Psoas muscle (tissue), 8 donors: Measurements from ENCODE around the gene DPEP1. TPM values are rescaled to one million over a fixed set of nuclear protein-coding genes. Genes with fewer than 3 reads are reported as not detected.

Source experiments
- ATAC-seq, 4 donors: fragments of 200-7000 bp; cut with Tn5 transposase; one replicate each; pipeline ENCODE4 v1.9.1; 2020; ENCODE audit warnings: moderate library complexity in 3 of 4, mild to moderate bottlenecking in 2 of 4
- DNase-seq, 2 donors: peaks; one replicate each; pipeline ENCODE4 v3.0.0-alpha.2; 2020
- H3K27ac ChIP-seq: fragments of 200-600 bp; one replicate; pipeline ENCODE4 v1.8.0; 2022
- H3K27me3 ChIP-seq, 3 donors: fragments of 200-600 bp in 1 of 3; one replicate each; pipeline versions ENCODE4 v1.6.1 to v1.8.0; 2013 to 2022; ENCODE audit warnings: low read length in 2 of 3, mild to moderate bottlenecking in 2 of 3, moderate library complexity in 1 of 3; ENCODE audit not compliant: insufficient read depth in 3 of 3
- H3K36me3 ChIP-seq, 2 donors: fragments of 200-600 bp in 1 of 2; one replicate each; pipeline versions ENCODE4 v1.6.1 to v1.8.0; 2013 to 2022; ENCODE audit warnings: low read depth in 1 of 2, mild to moderate bottlenecking in 1 of 2, moderate library complexity in 1 of 2; ENCODE audit not compliant: insufficient read depth in 1 of 2
- H3K4me1 ChIP-seq: fragments of 200-600 bp; one replicate; pipeline ENCODE4 v1.8.0; 2022
- H3K4me3 ChIP-seq: fragments of 200-600 bp; one replicate; pipeline ENCODE4 v1.8.0; 2022; ENCODE audit warnings: mild to moderate bottlenecking
- H3K9me3 ChIP-seq: fragments of 200-600 bp; one replicate; pipeline ENCODE4 v1.8.0; 2022
- CTCF ChIP-seq: fragments of 200-600 bp; IDR thresholded peaks from one replicate; pipeline ENCODE4 v1.8.0; 2022; ENCODE audit warnings: antibody characterized with exemption
- WGBS, 3 donors: extraction: QIAGEN DNeasy Blood & Tissue Kit; methylation state at CpG; one replicate each; pipeline versions ENCODE4 v1.1.6 to v1.1.7; 2013; 5-methylcytosine and 5-hydroxymethylcytosine counted together
- intact Hi-C, 2 donors: fragments of 100-400 bp; cut with DNase I; formaldehyde crosslinking; loops; one replicate each; pipeline versions ENCODE4 v1.11.0 to v1.14.2; 2022
- polyA plus RNA-seq, 3 donors: library from polyadenylated mRNA; stranded (reverse); fragments of 200-250 nt; gene quantifications; one replicate each; pipeline ENCODE4 v1.2.3, GENCODE V29; 2013
- total RNA-seq, 4 donors: library from RNA; stranded (reverse); fragmentation: NEBNext Ultra II Directional in 2 of 4; extraction: Animal tissue kit (Norgen Biotek cat#: 25700) in 2 of 4; gene quantifications; one replicate each; pipeline versions ENCODE4 v1.2.1 to v1.2.4, GENCODE V29; 2021 to 2023
- donor health status: healthy with polysubstance abuse.
- donor health status: DM: no; HTN: no; CAD: no; lungs with moderate emphysema.
- donor health status: Bipolar disorder and iron deficiency.
- donor health status: healthy.
- donor health status: DM: yes; HTN: yes; CAD: no.
- donor health status: DM: no; HTN: no; CAD: no.
- donor health status: DM: no; HTN: no; CAD: no.
- donor health status: DM: yes; HTN: yes; CAD: no.

DPEP1 gene
- total and polyA plus RNA-seq, 7 donors = 0.04 to 0.16 TPM; not detected in 5

DNA sequence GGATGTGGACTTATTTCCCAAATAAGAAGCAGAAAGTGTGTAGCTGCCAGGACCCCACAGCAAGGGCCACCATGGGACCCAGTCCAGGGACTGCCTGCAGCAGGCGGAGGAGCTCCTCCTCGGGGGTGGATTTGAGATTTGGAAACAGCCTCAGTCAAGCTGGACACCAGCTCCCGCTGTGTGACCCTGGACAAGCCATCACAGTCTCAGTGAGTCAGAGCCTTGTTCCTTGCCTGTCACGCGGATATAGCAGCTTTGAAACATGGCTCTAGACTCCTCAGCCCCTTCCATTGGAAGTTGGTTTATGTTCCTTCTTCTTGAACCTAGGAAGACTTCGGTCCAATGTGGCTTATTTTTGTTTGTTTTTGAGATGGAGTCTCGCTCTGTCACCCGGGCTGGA is 12.5 kb upstream of the DPEP1 start:
- H3K4me1 ChIP-seq = no peaks in the 10 kb centered on the region
- H3K36me3 ChIP-seq = no peaks in the 10 kb centered on the region
- H3K9me3 ChIP-seq = no peaks in the 10 kb centered on the region
- H3K27me3 ChIP-seq = peaks cover 0 to 16% (median 3%) of the 10 kb centered on the region in 3 donors
- intact Hi-C loops = no loop called here
- ATAC-seq = no peak
- 61 to 72% (median 62%) methylated on average over 8 of the region's 8 CpGs for WGBS, 3 donors
- no peak overlapping the region for H3K4me3 ChIP-seq
- DNase-seq = no peak
- H3K27ac ChIP-seq = no peak overlapping the region
- no peak for TF ChIP-seq CTCF

DNA sequence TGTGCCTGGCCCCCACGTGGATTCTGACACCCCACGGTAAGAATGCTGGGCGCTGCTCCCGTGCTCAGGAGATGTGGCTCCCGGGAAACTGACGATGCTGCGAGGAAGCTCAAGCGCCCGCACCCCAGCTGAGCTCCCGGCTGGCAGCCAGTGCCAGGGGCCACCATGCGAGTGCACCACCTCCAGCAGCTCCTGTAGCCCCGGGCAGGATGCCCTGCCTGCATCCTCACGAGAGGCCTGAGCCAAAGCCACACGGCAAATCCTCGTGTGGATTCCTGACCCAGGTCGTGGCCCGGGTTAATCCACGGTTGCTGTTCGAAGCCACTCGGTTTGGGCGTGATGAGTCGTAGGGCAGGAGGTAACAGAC is 11.6 kb upstream of the DPEP1 start:
- no peaks in the 10 kb centered on the region for H3K36me3 ChIP-seq
- no peak overlapping the region for H3K27ac ChIP-seq
- no peak overlapping the region for H3K4me3 ChIP-seq
- no peak for TF ChIP-seq CTCF
- 35 to 37% (median 36%) methylated on average over 21 to 22 of the region's 22 CpGs for WGBS, 3 donors
- intact Hi-C loops = no loop called here
- H3K4me1 ChIP-seq = no peaks in the 10 kb centered on the region
- H3K9me3 ChIP-seq = no peaks in the 10 kb centered on the region
- H3K27me3 ChIP-seq = peaks cover 0 to 16% (median 3%) of the 10 kb centered on the region in 3 donors
- ATAC-seq (no peak), DNase-seq (no peak)

GRCh38 chr16:89602273-89602951 is 11.0 kb upstream of the DPEP1 start:
- H3K4me3 ChIP-seq = no peak overlapping the region
- no peaks in the 10 kb centered on the region for H3K4me1 ChIP-seq
- intact Hi-C loops = no loop called here
- TF ChIP-seq CTCF = no peak
- H3K9me3 ChIP-seq = no peaks in the 10 kb centered on the region
- H3K36me3 ChIP-seq = no peaks in the 10 kb centered on the region
- DNase-seq (no peak), ATAC-seq (peak in 2 of 4 donors; percentile 21 to 34)
- WGBS, 3 donors = 3% methylated on average over 18 to 22 of the region's 22 CpGs
- no peak overlapping the region for H3K27ac ChIP-seq
- peaks cover 0 to 16% (median 3%) of the 10 kb centered on the region in 3 donors for H3K27me3 ChIP-seq

- TF ChIP-seq CTCF = no peak
- intact Hi-C loops = no loop called here
- ATAC-seq (no peak), DNase-seq (no peak)
- Histone ChIP-seq H3K9me3 (no peaks in the 10 kb centered on the region), H3K27me3 (peaks cover 0 to 16% (median 3%) of the 10 kb centered on the region in 3 donors), H3K27ac (no peak overlapping the region), H3K36me3 (no peaks in the 10 kb centered on the region), H3K4me3 (no peak overlapping the region), H3K4me1 (no peaks in the 10 kb centered on the region)
- 43 to 58% (median 46%) methylated on average over 5 of the region's 5 CpGs for WGBS, 3 donors
Observed at GRCh38 chr16:89602952-89603590, 10.4 kb upstream of the DPEP1 start.
